SK-N-MC (cell line): ENCODE measurements around the gene MAGEA9.

Experiments
- DNase-seq: peaks from one replicate; pipeline ENCODE4 v3.0.0-alpha.2; 2011; ENCODE audit warnings: low read depth, low spot score
- H3K27ac ChIP-seq: fragments of 200-600 bp; sonication (generic); 2 replicates; pipeline ENCODE4 v1.5.1; 2016; ENCODE audit warnings: mixed run types
- H3K36me3 ChIP-seq: fragments of 200-600 bp; sonication (generic); 2 replicates; pipeline ENCODE4 v1.6.1; 2017; ENCODE audit warnings: antibody characterized with exemption, low read length, mixed read lengths; ENCODE audit not compliant: insufficient read depth
- H3K4me3 ChIP-seq: fragments of 200-600 bp; sonication (generic); 2 replicates; pipeline ENCODE4 v1.5.1; 2016
- H3K9ac ChIP-seq: fragments of 200-600 bp; sonication (generic); 2 replicates; pipeline ENCODE4 v1.8.0; 2017; ENCODE audit warnings: mixed run types, mixed read lengths; ENCODE audit not compliant: insufficient read length
- H3K9me3 ChIP-seq: fragments of 200-600 bp; sonication (generic); 2 replicates; pipeline ENCODE4 v1.6.1; 2017; ENCODE audit warnings: low read depth, mild to moderate bottlenecking, antibody characterized with exemption, low read length, moderate library complexity, mixed read lengths
- EZH2 ChIP-seq: fragments of 200-600 bp; sonication (generic); IDR thresholded peaks from one replicate; pipeline ENCODE4 v1.6.1; 2017; ENCODE audit warnings: antibody characterized with exemption
- FOXP2 ChIP-seq: optimal IDR thresholded peaks from 2 replicates; pipeline ENCODE3; 2011; ENCODE audit warnings: mild to moderate bottlenecking, moderate library complexity; ENCODE audit not compliant: insufficient read depth; ENCODE audit errors: extremely low read length, control extremely low read depth
- POLR2AphosphoS5 ChIP-seq: IDR thresholded peaks from 2 replicates; pipeline ENCODE4 v1.6.1; 2012; ENCODE audit warnings: mild to moderate bottlenecking, low read depth, low read length, borderline replicate concordance

The MAGEA9 gene

DNA sequence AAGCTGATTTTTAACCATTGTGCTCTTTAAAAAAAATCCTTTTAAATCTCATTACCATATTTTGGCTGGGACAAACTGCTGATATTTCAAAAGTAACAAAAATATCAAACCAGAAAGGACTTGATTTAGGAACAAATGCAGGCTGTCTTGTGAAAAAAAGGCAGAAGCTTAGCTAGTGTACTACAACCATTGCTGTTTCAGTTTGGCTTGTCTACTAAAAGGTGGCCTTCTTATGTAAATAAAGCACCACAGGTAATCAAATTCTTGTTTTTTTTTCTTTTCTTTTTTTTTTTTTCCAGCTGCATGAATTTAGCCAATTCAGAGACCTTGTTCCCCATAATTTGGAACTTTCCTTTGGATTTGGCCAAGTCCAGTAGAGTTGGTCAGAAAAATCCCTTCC lies 55.4 kb downstream of the MAGEA9 start:
- no peak for DNase-seq

More for the DNA sequence above, 55.4 kb downstream of the MAGEA9 start:
- Histone ChIP-seq H3K9me3 (no peaks in the 10 kb centered on the region), H3K27ac (no peak overlapping the region), H3K4me3 (no peak overlapping the region), H3K36me3 (no peaks in the 10 kb centered on the region), H3K9ac (no peak overlapping the region)
- TF ChIP-seq POLR2AphosphoS5 (no peak), FOXP2 (no peak), EZH2 (no peak)
